Measurements from ENCODE around the gene SH3TC2.

Gene SH3TC2

GRCh38 chr5:148972974-148973374 lies 89.9 kb downstream of the SH3TC2 start:
- H3K4me3 ChIP-seq (ENCODE audit: low read depth, low read length) = no peak overlapping the region
- H3K4me1 ChIP-seq (ENCODE audit: control insufficient read depth, insufficient read depth, low read length) = 0 out of 2 replicates have a peak, but pooled peaks cover 2% of the 10 kb centered on the region
- H3K36me3 ChIP-seq (ENCODE audit: control insufficient read depth in 2 of 2, insufficient read depth in 1 of 2, low read length in 2 of 2) = no peaks in the 10 kb centered on the region
- H3K27ac ChIP-seq (ENCODE audit: extremely low read depth, low read depth, low read length) = no peak overlapping the region
- ChIA-PET CTCF (interaction anchor here (1.2 to 2.4 kb wide), 2 partner anchors 15 to 242 kb away, joined by 5 to 11 read pairs; no protein-coding TSS in a partner anchor), POLR2A (no interaction called here)
- TF ChIP-seq KLF10 (tag by site-specific recombination; IDR thresholded peaks at IDR 0.05) (no peak), ZNF341 (tag by site-specific recombination; IDR thresholded peaks at IDR 0.05; ENCODE audit: low read depth) (no peak), ZNF660 (tag by site-specific recombination; IDR thresholded peaks at IDR 0.05) (no peak), HOXC10 (CRISPR knock-in tag; IDR thresholded peaks at IDR 0.05) (no peak), ZNF555 (tag by site-specific recombination; conservative IDR thresholded peaks at IDR 0.05) (no peak), KLF8 (tag by site-specific recombination; IDR thresholded peaks at IDR 0.05) (no peak), MYNN (tag by site-specific recombination; IDR thresholded peaks at IDR 0.05; ENCODE audit: borderline replicate concordance) (no peak), ZNF211 (tag by site-specific recombination; IDR thresholded peaks at IDR 0.05; ENCODE audit: low read depth) (no peak), ZNF362 (tag by site-specific recombination; IDR thresholded peaks at IDR 0.05) (no peak), BCL6B (tag by site-specific recombination; IDR thresholded peaks at IDR 0.05) (no peak), SALL2 (tag by site-specific recombination; IDR thresholded peaks at IDR 0.05; ENCODE audit: borderline replicate concordance) (no peak), ZNF248 (tag by site-specific recombination; IDR thresholded peaks at IDR 0.05) (no peak)
- TF ChIP-seq, protein P1, sequence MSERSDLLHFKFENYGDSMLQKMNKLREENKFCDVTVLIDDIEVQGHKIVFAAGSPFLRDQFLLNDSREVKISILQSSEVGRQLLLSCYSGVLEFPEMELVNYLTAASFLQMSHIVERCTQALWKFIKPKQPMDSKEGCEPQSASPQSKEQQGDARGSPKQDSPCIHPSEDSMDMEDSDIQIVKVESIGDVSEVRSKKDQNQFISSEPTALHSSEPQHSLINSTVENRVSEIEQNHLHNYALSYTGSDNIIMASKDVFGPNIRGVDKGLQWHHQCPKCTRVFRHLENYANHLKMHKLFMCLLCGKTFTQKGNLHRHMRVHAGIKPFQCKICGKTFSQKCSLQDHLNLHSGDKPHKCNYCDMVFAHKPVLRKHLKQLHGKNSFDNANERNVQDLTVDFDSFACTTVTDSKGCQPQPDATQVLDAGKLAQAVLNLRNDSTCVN (tag by site-specific recombination; optimal IDR thresholded peaks at IDR 0.05) = no peak
- TF ChIP-seq, protein P2, sequence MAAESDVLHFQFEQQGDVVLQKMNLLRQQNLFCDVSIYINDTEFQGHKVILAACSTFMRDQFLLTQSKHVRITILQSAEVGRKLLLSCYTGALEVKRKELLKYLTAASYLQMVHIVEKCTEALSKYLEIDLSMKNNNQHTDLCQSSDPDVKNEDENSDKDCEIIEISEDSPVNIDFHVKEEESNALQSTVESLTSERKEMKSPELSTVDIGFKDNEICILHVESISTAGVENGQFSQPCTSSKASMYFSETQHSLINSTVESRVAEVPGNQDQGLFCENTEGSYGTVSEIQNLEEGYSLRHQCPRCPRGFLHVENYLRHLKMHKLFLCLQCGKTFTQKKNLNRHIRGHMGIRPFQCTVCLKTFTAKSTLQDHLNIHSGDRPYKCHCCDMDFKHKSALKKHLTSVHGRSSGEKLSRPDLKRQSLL (tag by site-specific recombination; IDR thresholded peaks at IDR 0.05) = no peak
- TF ChIP-seq, protein P3, sequence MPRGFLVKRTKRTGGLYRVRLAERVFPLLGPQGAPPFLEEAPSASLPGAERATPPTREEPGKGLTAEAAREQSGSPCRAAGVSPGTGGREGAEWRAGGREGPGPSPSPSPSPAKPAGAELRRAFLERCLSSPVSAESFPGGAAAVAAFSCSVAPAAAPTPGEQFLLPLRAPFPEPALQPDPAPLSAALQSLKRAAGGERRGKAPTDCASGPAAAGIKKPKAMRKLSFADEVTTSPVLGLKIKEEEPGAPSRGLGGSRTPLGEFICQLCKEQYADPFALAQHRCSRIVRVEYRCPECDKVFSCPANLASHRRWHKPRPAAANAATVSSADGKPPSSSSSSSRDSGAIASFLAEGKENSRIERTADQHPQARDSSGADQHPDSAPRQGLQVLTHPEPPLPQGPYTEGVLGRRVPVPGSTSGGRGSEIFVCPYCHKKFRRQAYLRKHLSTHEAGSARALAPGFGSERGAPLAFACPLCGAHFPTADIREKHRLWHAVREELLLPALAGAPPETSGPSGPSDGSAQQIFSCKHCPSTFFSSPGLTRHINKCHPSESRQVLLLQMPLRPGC (tag by site-specific recombination; IDR thresholded peaks at IDR 0.05) = no peak
- H3K9me3 ChIP-seq (ENCODE audit: control insufficient read depth, insufficient read depth, low read depth, low read length) = no peaks in the 10 kb centered on the region

DNA sequence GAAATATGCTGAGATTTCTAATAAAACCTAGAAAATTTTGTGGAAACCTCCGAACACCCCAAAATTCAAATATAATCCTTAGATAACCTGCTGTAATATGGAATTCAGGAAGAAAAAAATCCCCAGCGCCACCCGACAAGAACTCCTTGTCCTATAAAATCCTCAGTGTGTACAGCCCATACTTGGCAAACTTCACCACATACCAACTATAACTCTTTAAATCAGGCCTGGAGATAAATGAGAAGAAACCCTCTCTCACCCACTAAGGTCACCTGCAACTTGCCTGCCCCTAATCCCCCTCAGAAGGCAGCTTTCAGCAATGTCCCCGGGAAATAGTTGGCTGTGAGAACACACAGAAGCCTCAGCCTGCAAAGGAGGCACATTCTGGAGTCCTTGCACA lies 90.5 kb downstream of the SH3TC2 start:
- POLR2A ChIA-PET = interaction anchor here (1.2 kb wide), 1 partner anchor 21 kb away, joined by 3 read pairs; no protein-coding TSS in a partner anchor
- Histone ChIP-seq H3K4me1 (ENCODE audit: control insufficient read depth, insufficient read depth, low read length) (0 out of 2 replicates have a peak, but pooled peaks cover 2% of the 10 kb centered on the region), H3K27ac (ENCODE audit: extremely low read depth, low read depth, low read length) (no peak overlapping the region)
- TF ChIP-seq AEBP2 (tag by site-specific recombination; IDR thresholded peaks at IDR 0.05; ENCODE audit: borderline replicate concordance) (no peak), ZNF610 (tag by site-specific recombination; IDR thresholded peaks at IDR 0.05; ENCODE audit: borderline replicate concordance) (no peak), ZNF521 (tag by site-specific recombination; IDR thresholded peaks at IDR 0.05) (no peak), ZNF837 (tag by site-specific recombination; IDR thresholded peaks at IDR 0.05) (no peak), ZNF138 (tag by site-specific recombination; IDR thresholded peaks at IDR 0.05; ENCODE audit: borderline replicate concordance) (no peak), ZNF76 (tag by site-specific recombination; IDR thresholded peaks at IDR 0.05; ENCODE audit: borderline replicate concordance, low read depth) (no peak), ZSCAN23 (tag by site-specific recombination; IDR thresholded peaks at IDR 0.05) (no peak), SALL2 (tag by site-specific recombination; IDR thresholded peaks at IDR 0.05; ENCODE audit: borderline replicate concordance) (no peak)
- TF ChIP-seq, protein P4, sequence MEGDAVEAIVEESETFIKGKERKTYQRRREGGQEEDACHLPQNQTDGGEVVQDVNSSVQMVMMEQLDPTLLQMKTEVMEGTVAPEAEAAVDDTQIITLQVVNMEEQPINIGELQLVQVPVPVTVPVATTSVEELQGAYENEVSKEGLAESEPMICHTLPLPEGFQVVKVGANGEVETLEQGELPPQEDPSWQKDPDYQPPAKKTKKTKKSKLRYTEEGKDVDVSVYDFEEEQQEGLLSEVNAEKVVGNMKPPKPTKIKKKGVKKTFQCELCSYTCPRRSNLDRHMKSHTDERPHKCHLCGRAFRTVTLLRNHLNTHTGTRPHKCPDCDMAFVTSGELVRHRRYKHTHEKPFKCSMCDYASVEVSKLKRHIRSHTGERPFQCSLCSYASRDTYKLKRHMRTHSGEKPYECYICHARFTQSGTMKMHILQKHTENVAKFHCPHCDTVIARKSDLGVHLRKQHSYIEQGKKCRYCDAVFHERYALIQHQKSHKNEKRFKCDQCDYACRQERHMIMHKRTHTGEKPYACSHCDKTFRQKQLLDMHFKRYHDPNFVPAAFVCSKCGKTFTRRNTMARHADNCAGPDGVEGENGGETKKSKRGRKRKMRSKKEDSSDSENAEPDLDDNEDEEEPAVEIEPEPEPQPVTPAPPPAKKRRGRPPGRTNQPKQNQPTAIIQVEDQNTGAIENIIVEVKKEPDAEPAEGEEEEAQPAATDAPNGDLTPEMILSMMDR (tag by site-specific recombination; IDR thresholded peaks at IDR 0.05) = no peak

More for the DNA sequence above, 90.5 kb downstream of the SH3TC2 start:
- Histone ChIP-seq H3K9me3 (ENCODE audit: control insufficient read depth, insufficient read depth, low read depth, low read length) (no peaks in the 10 kb centered on the region), H3K36me3 (ENCODE audit: control insufficient read depth in 2 of 2, insufficient read depth in 1 of 2, low read length in 2 of 2) (no peaks in the 10 kb centered on the region), H3K4me3 (ENCODE audit: low read depth, low read length) (no peak overlapping the region)
- CTCF ChIA-PET = interaction anchor here (1.2 to 2.4 kb wide), 2 partner anchors 14 to 241 kb away, joined by 5 to 11 read pairs; no protein-coding TSS in a partner anchor

All from HEK293 (cell line).